Coronary artery (tissue), 2 donors: ENCODE results near the gene FLACC1.

Experiments used
- DNase-seq: peaks from one replicate; pipeline ENCODE4 v3.0.0-alpha.2; 2017; ENCODE audit warnings: low spot score
- H3K27ac ChIP-seq, 2 donors: fragments of 200-600 bp; sonication (generic); one replicate each; pipeline ENCODE4 v1.5.1; 2016 to 2019
- H3K4me3 ChIP-seq: fragments of 200-600 bp; sonication (generic); 2 replicates; pipeline ENCODE4 v1.5.1; 2016; ENCODE audit warnings: mild to moderate bottlenecking, moderate library complexity
- CTCF ChIP-seq: fragments of 200-600 bp; sonication (generic); IDR thresholded peaks from one replicate; pipeline ENCODE4 v1.5.1; 2019; ENCODE audit warnings: antibody characterized with exemption

FLACC1 gene

GRCh38 chr2:201260302-201260800 is 96.8 kb downstream of the FLACC1 start, which contains the start of gene CASP8:
CASP8 (plus strand) TSS chr2:201260536; CDS start chr2:201266487, 5,951 bp downstream.
- DNase-seq: no peak
- peak within 1 kb of the TSS; percentile 11 to 60 for H3K27ac ChIP-seq
- TF ChIP-seq CTCF: no peak
- H3K4me3 ChIP-seq: peak within 1 kb of the TSS; percentile 77

GRCh38 chr2:201258666-201259615 is 98.2 kb downstream of the FLACC1 start:
- Histone ChIP-seq H3K27ac (peak overlapping the region; percentile 75 to 85), H3K4me3 (peak overlapping the region; percentile 77)
- no peak for DNase-seq
- no peak for TF ChIP-seq CTCF

- no peak for TF ChIP-seq CTCF
- H3K4me3 ChIP-seq: peak overlapping the region; percentile 77
- DNase-seq: peak; percentile 84
- peak overlapping the region; percentile 75 to 85 for H3K27ac ChIP-seq
Observed at GRCh38 chr2:201257956-201258665, 99.0 kb downstream of the FLACC1 start.

GRCh38 chr2:201257381-201257955 is 99.7 kb downstream of the FLACC1 start:
- DNase-seq: no peak
- peak overlapping the region; percentile 77 for H3K4me3 ChIP-seq

GRCh38 chr2:201256082-201256481 is 101.1 kb downstream of the FLACC1 start:
- TF ChIP-seq CTCF: no peak
- no peak for DNase-seq
- Histone ChIP-seq H3K27ac (no peak overlapping the region), H3K4me3 (no peak overlapping the region)

More at GRCh38 chr2:201257381-201257955, 99.7 kb downstream of the FLACC1 start:
- H3K27ac ChIP-seq: peak overlapping the region; percentile 75 to 85
- no peak for TF ChIP-seq CTCF

GRCh38 chr2:201255408-201256033 is 101.6 kb downstream of the FLACC1 start:
- TF ChIP-seq CTCF: no peak
- no peak overlapping the region for H3K27ac ChIP-seq
- H3K4me3 ChIP-seq: no peak overlapping the region
- DNase-seq: no peak
